GM23248 (cell line): ENCODE measurements around the gene AHI1. TPM values are rescaled to one million over a fixed set of nuclear protein-coding genes. Genes with fewer than 3 reads are reported as not detected.

Source experiments
- DNase-seq: peaks from one replicate; pipeline ENCODE4 v3.0.0-alpha.2; 2015
- H2AFZ ChIP-seq: fragments of 200-600 bp; sonication (generic); 2 replicates; pipeline ENCODE4 v1.6.1; 2016; ENCODE audit warnings: antibody characterized with exemption
- H3F3A ChIP-seq: fragments of 200-600 bp; sonication (generic); 2 replicates; pipeline ENCODE4 v1.6.1; 2016; ENCODE audit warnings: mild to moderate bottlenecking, antibody characterized with exemption, mixed run types; ENCODE audit not compliant: insufficient read depth
- H3K27ac ChIP-seq: fragments of 200-600 bp; sonication (generic); 2 replicates; pipeline ENCODE4 v1.5.1; 2016; ENCODE audit warnings: mild to moderate bottlenecking
- H3K27me3 ChIP-seq: fragments of 200-600 bp; sonication (generic); replicated peaks from 2 replicates; pipeline ENCODE4 v1.6.1; 2016; ENCODE audit warnings: mild to moderate bottlenecking; ENCODE audit not compliant: insufficient read depth
- H3K36me3 ChIP-seq: fragments of 200-600 bp; sonication (generic); 2 replicates; pipeline ENCODE4 v1.6.1; 2016; ENCODE audit warnings: low read depth, mild to moderate bottlenecking
- H3K4me1 ChIP-seq: fragments of 200-600 bp; sonication (generic); 2 replicates; pipeline ENCODE4 v1.6.1; 2016; ENCODE audit warnings: mild to moderate bottlenecking; ENCODE audit not compliant: insufficient read depth
- H3K4me2 ChIP-seq: fragments of 200-600 bp; sonication (generic); one replicate; pipeline ENCODE4 v1.6.1; 2016; ENCODE audit warnings: mild to moderate bottlenecking; ENCODE audit not compliant: unreplicated experiment
- H3K4me3 ChIP-seq: fragments of 200-600 bp; sonication (generic); 2 replicates; pipeline ENCODE4 v1.5.1; 2016; ENCODE audit warnings: mild to moderate bottlenecking
- H3K79me2 ChIP-seq: fragments of 200-600 bp; sonication (generic); 2 replicates; pipeline ENCODE4 v1.6.1; 2016; ENCODE audit warnings: mild to moderate bottlenecking; ENCODE audit not compliant: insufficient read depth
- H3K9ac ChIP-seq: fragments of 200-600 bp; sonication (generic); 2 replicates; pipeline ENCODE4 v1.6.1; 2016; ENCODE audit warnings: mild to moderate bottlenecking
- H3K9me2 ChIP-seq: fragments of 200-600 bp; sonication (generic); 2 replicates; pipeline ENCODE4 v1.6.1; 2016; ENCODE audit warnings: mixed run types, mild to moderate bottlenecking, moderate library complexity; ENCODE audit not compliant: insufficient read depth
- H3K9me3 ChIP-seq: fragments of 200-600 bp; sonication (generic); one replicate; pipeline ENCODE4 v1.6.1; 2017; ENCODE audit warnings: low read depth
- H4K20me1 ChIP-seq: fragments of 200-600 bp; sonication (generic); 2 replicates; pipeline ENCODE4 v1.6.0; 2016; ENCODE audit not compliant: insufficient read depth
- EZH2 ChIP-seq: fragments of 200-600 bp; sonication (generic); IDR thresholded peaks from 2 replicates; pipeline ENCODE4 v1.6.1; 2018; ENCODE audit warnings: antibody characterized with exemption, mild to moderate bottlenecking; ENCODE audit not compliant: insufficient read depth, poor library complexity, severe bottlenecking
- EZH2phosphoT487 ChIP-seq: fragments of 200-600 bp; sonication (generic); IDR thresholded peaks from 2 replicates; pipeline ENCODE4 v1.6.1; 2018; ENCODE audit warnings: antibody characterized with exemption, moderate library complexity, mild to moderate bottlenecking, low read depth; ENCODE audit not compliant: insufficient read depth
- WGBS, 2 experiments: methylation state at CpG; one replicate each; pipeline ENCODE4 v1.1.6; 2015 to 2017; ENCODE audit warnings: low lambda C conversion rate in 2 of 2, low coverage in 1 of 2; ENCODE audit errors: missing lambda C conversion rate in 2 of 2; 5-methylcytosine and 5-hydroxymethylcytosine counted together
- in situ Hi-C: fragments of 300-500 bp; cut with MboI; formaldehyde crosslinking; loops from 2 replicates; pipeline ENCODE4 v1.15.0; 2020
- polyA plus RNA-seq: library from polyadenylated mRNA; unstranded; fragments of >200 nt; fragmentation: Nextera tagmentation; extraction: Ambion mirVana; gene quantifications from 2 replicates; pipeline ENCODE4 v1.2.1, GENCODE V29; 2016
- total RNA-seq: library from RNA; depleted of rRNA; stranded (reverse); fragments of >200 nt; shearing (Covaris generic); gene quantifications from 2 replicates; pipeline ENCODE4 v1.2.3, GENCODE V29; 2014

The AHI1 gene
- total and polyA plus RNA-seq, 2 experiments from 2014 or later = 11.1 to 25.9 TPM

- peaks cover 18% of the 10 kb centered on the region for H3K36me3 ChIP-seq
- H3F3A ChIP-seq = 0 out of 2 replicates have a peak, but pooled peaks cover 4% of the 10 kb centered on the region
- no peak overlapping the region for H2AFZ ChIP-seq
- 0% methylated on average over 2 of the region's 2 CpGs for WGBS, 2 experiments
- no peak overlapping the region for H3K9ac ChIP-seq
- H3K4me1 ChIP-seq = no peaks in the 10 kb centered on the region
- no peaks in the 10 kb centered on the region for H3K27me3 ChIP-seq
- no peak overlapping the region for H3K27ac ChIP-seq
- no peaks in the 10 kb centered on the region for H3K9me3 ChIP-seq
- TF ChIP-seq EZH2 (no peak), EZH2phosphoT487 (no peak)
- DNase-seq = peak; percentile 56
- no peak overlapping the region for H3K4me2 ChIP-seq
- in situ Hi-C loops = loop anchor here (10.0 kb wide), 1 partner anchor 773 kb away; no protein-coding TSS in a partner anchor
- H3K9me2 ChIP-seq = no peaks in the 10 kb centered on the region
- no peaks in the 10 kb centered on the region for H3K79me2 ChIP-seq
- no peaks in the 10 kb centered on the region for H4K20me1 ChIP-seq
- H3K4me3 ChIP-seq = no peak overlapping the region
Observed at GRCh38 chr6:135451617-135452190, 45.8 kb downstream of the AHI1 start.

- in situ Hi-C loops = loop anchor here (25.0 kb wide), 1 partner anchor 1312 kb away; no protein-coding TSS in a partner anchor
- TF ChIP-seq EZH2 (no peak), EZH2phosphoT487 (no peak)
Observed at GRCh38 chr6:135449246-135449645, 48.3 kb downstream of the AHI1 start.

GRCh38 chr6:135440087-135440792 is 57.3 kb downstream of the AHI1 start:
- in situ Hi-C loops = loop anchor here (25.0 kb wide), 1 partner anchor 1303 kb away; no protein-coding TSS in a partner anchor
- H3K4me2 ChIP-seq = no peak overlapping the region
- DNase-seq = no peak

More at GRCh38 chr6:135449246-135449645, 48.3 kb downstream of the AHI1 start:
- H3K9ac ChIP-seq = no peak overlapping the region
- H3F3A ChIP-seq = 0 out of 2 replicates have a peak, but pooled peaks cover 4% of the 10 kb centered on the region
- no peak overlapping the region for H3K4me2 ChIP-seq
- 94 to 97% methylated on average over 5 of the region's 5 CpGs for WGBS, 2 experiments
- no peak overlapping the region for H3K27ac ChIP-seq
- H3K9me2 ChIP-seq = no peaks in the 10 kb centered on the region
- H4K20me1 ChIP-seq = no peaks in the 10 kb centered on the region
- H3K4me1 ChIP-seq = no peaks in the 10 kb centered on the region
- no peaks in the 10 kb centered on the region for H3K79me2 ChIP-seq
- H3K27me3 ChIP-seq = no peaks in the 10 kb centered on the region
- H2AFZ ChIP-seq = no peak overlapping the region
- H3K36me3 ChIP-seq = peaks cover 18% of the 10 kb centered on the region
- H3K4me3 ChIP-seq = no peak overlapping the region
- no peak for DNase-seq
- H3K9me3 ChIP-seq = no peaks in the 10 kb centered on the region

GRCh38 chr6:135439549-135439948 is 58.0 kb downstream of the AHI1 start:
- TF ChIP-seq EZH2phosphoT487 (no peak), EZH2 (no peak)
- Histone ChIP-seq H3K4me1 (no peaks in the 10 kb centered on the region), H3K27ac (no peak overlapping the region), H4K20me1 (no peaks in the 10 kb centered on the region), H3F3A (no peaks in the 10 kb centered on the region), H3K4me3 (no peak overlapping the region), H3K9me2 (no peaks in the 10 kb centered on the region), H3K36me3 (peaks cover 20% of the 10 kb centered on the region), H3K4me2 (no peak overlapping the region), H3K9ac (no peak overlapping the region), H3K9me3 (no peaks in the 10 kb centered on the region), H3K79me2 (no peaks in the 10 kb centered on the region), H2AFZ (no peak overlapping the region), H3K27me3 (no peaks in the 10 kb centered on the region)
- in situ Hi-C loops = loop anchor here (10.0 to 25.0 kb wide), 2 partner anchors 295 to 1302 kb away; no protein-coding TSS in a partner anchor
- DNase-seq = no peak
- 75 to 78% methylated on average over 4 of the region's 4 CpGs for WGBS, 2 experiments

More at GRCh38 chr6:135440087-135440792, 57.3 kb downstream of the AHI1 start:
- TF ChIP-seq EZH2 (no peak), EZH2phosphoT487 (no peak)
- Histone ChIP-seq H4K20me1 (no peaks in the 10 kb centered on the region), H2AFZ (no peak overlapping the region), H3K9me3 (no peaks in the 10 kb centered on the region), H3F3A (no peaks in the 10 kb centered on the region), H3K4me1 (no peaks in the 10 kb centered on the region), H3K9ac (no peak overlapping the region), H3K27ac (no peak overlapping the region), H3K27me3 (no peaks in the 10 kb centered on the region), H3K4me3 (no peak overlapping the region), H3K79me2 (no peaks in the 10 kb centered on the region), H3K9me2 (no peaks in the 10 kb centered on the region), H3K36me3 (peaks cover 14% of the 10 kb centered on the region)
- 88 to 92% methylated on average over 8 of the region's 8 CpGs for WGBS, 2 experiments
